Stomach (tissue), 4 donors: Measurements from ENCODE around the gene TMPRSS3.

Experiments used
- EP300 ChIP-seq: sonication (generic); formaldehyde crosslinking; IDR thresholded peaks from one replicate; pipeline ENCODE4 v1.6.1; 2017; ENCODE audit warnings: antibody characterized with exemption
- POLR2AphosphoS5 ChIP-seq, 3 donors: sonication (generic); formaldehyde crosslinking; IDR thresholded peaks; one replicate each; pipeline ENCODE4 v1.6.1; 2016; ENCODE audit warnings: antibody characterized with exemption in 3 of 3
- TF ChIP-seq, protein P1 (sequence below), 7 experiments: fragments of 450-650 bp in 4 of 7; fragments of 200-600 bp in 3 of 7; sonication (generic) in 3 of 7; IDR thresholded peaks; one replicate each; pipeline ENCODE4 v1.5.1; 2016 to 2019; ENCODE audit warnings: antibody characterized with exemption in 7 of 7, control low read depth in 2 of 7, mild to moderate bottlenecking in 1 of 7

DNA sequence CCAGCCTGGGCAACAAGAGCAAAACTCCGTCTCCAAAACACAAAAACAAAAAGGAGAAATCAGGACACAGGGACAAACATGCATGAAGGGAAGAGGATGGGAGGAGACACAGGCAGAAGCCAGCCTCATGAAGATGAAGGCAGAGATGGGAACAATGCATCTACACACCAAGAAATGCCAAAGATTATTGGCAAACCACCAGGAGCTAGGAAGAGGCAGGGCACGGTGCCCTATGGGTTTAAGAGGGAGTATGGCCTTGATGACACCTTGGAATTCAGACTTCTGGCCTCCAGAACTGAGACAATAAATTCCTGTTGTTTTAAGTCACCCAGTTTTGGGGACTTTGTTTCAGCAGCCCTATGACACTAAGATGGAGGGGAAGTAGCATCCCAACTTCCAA lies 5.2 kb downstream of the TMPRSS3 start:
- TF ChIP-seq, protein P1, sequence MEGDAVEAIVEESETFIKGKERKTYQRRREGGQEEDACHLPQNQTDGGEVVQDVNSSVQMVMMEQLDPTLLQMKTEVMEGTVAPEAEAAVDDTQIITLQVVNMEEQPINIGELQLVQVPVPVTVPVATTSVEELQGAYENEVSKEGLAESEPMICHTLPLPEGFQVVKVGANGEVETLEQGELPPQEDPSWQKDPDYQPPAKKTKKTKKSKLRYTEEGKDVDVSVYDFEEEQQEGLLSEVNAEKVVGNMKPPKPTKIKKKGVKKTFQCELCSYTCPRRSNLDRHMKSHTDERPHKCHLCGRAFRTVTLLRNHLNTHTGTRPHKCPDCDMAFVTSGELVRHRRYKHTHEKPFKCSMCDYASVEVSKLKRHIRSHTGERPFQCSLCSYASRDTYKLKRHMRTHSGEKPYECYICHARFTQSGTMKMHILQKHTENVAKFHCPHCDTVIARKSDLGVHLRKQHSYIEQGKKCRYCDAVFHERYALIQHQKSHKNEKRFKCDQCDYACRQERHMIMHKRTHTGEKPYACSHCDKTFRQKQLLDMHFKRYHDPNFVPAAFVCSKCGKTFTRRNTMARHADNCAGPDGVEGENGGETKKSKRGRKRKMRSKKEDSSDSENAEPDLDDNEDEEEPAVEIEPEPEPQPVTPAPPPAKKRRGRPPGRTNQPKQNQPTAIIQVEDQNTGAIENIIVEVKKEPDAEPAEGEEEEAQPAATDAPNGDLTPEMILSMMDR (IDR thresholded peaks at IDR 0.05), result no peak
- TF ChIP-seq EP300 (no peak), POLR2AphosphoS5 (IDR thresholded peaks at IDR 0.05) (no peak)
